OCI-M2 (cell line): Measurements from ENCODE around the gene TRAF7.

Source experiments
- DNase-seq: peaks from one replicate; lab custom pipeline; 2025; ENCODE audit not compliant: unreplicated experiment; lab: John Stamatoyannopoulos, UW

The TRAF7 gene

GRCh38 chr16:2180962-2181923, 25.7 kb downstream of the TRAF7 start:
- no peak for DNase-seq

- no peak for DNase-seq
Observed at GRCh38 chr16:2181952-2182351, 26.4 kb downstream of the TRAF7 start.

GRCh38 chr16:2183671-2184070, 28.1 kb downstream of the TRAF7 start:
- no peak for DNase-seq

GRCh38 chr16:2184346-2184745, 28.8 kb downstream of the TRAF7 start:
- DNase-seq, result no peak

- DNase-seq, result no peak
Observed at GRCh38 chr16:2184962-2185361, 29.4 kb downstream of the TRAF7 start.

GRCh38 chr16:2186064-2186463, 30.5 kb downstream of the TRAF7 start:
- DNase-seq, result no peak

GRCh38 chr16:2186505-2186904, 30.9 kb downstream of the TRAF7 start:
- DNase-seq, result no peak

GRCh38 chr16:2187212-2187611, 31.6 kb downstream of the TRAF7 start:
- no peak for DNase-seq

GRCh38 chr16:2188395-2188794, 32.8 kb downstream of the TRAF7 start:
- DNase-seq, result no peak

- DNase-seq, result no peak
Observed at GRCh38 chr16:2189252-2189893, 33.8 kb downstream of the TRAF7 start.

GRCh38 chr16:2190002-2190658, 34.5 kb downstream of the TRAF7 start:
- DNase-seq, result no peak

- DNase-seq, result no peak
Observed at GRCh38 chr16:2190659-2191445, 35.3 kb downstream of the TRAF7 start.

GRCh38 chr16:2191446-2191706, 35.8 kb downstream of the TRAF7 start:
- DNase-seq, result no peak

- DNase-seq, result no peak
Observed at GRCh38 chr16:2194166-2194834, 38.7 kb downstream of the TRAF7 start.

GRCh38 chr16:2194852-2195321, 39.3 kb downstream of the TRAF7 start:
- DNase-seq, result no peak

GRCh38 chr16:2195322-2196161, 40.0 kb downstream of the TRAF7 start:
- DNase-seq, result no peak

- no peak for DNase-seq
Observed at GRCh38 chr16:2196162-2196980, 40.8 kb downstream of the TRAF7 start, which contains the start of gene CASKIN1. Gene CASKIN1, minus strand, starts transcription at chr16:2196605. Its CDS starts 173 bp downstream, at chr16:2196432.

- no peak for DNase-seq
Observed at GRCh38 chr16:2196981-2197511, 41.5 kb downstream of the TRAF7 start.
